K562 (cell line): ENCODE results near the gene PDCD6IP. TPM values are rescaled to one million over a fixed set of nuclear protein-coding genes. Genes with fewer than 3 reads are reported as not detected.

Experiments used
- BRF1 ChIP-seq: IDR thresholded peaks from 3 replicates; pipeline ENCODE4 v1.6.1; 2011; ENCODE audit warnings: borderline replicate concordance, mild to moderate bottlenecking; ENCODE audit not compliant: insufficient read length; ENCODE audit errors: extremely low read depth
- FOXM1 ChIP-seq, 2 experiments: fragments of 450-650 bp in 1 of 2; sonication (generic) in 1 of 2; formaldehyde crosslinking in 1 of 2; IDR thresholded peaks; 2 replicates each; pipeline versions ENCODE4 v1.6.1 to v1.9.0; 2017 to 2022; ENCODE audit warnings: low read depth in 2 of 2, mild to moderate bottlenecking in 2 of 2, missing genetic modification reagents in 1 of 2, moderate library complexity in 1 of 2
- NCOA4 ChIP-seq: fragments of 450-650 bp; IDR thresholded peaks from 2 replicates; pipeline ENCODE4 v1.6.1; 2018; ENCODE audit warnings: mild to moderate bottlenecking; ENCODE audit not compliant: partially characterized antibody
- NONO ChIP-seq, 2 experiments: fragments of 200-400 bp in 1 of 2; fragments of 450-650 bp in 1 of 2; formaldehyde crosslinking in 1 of 2; IDR thresholded peaks; 2 replicates each; pipeline ENCODE4 v1.6.1; 2017; ENCODE audit warnings: low read depth in 2 of 2, mild to moderate bottlenecking in 2 of 2, moderate library complexity in 2 of 2, low read length in 1 of 2
- PTRF ChIP-seq: fragments of 450-650 bp; IDR thresholded peaks from 2 replicates; pipeline ENCODE4 v1.6.1; 2016; ENCODE audit warnings: mild to moderate bottlenecking, missing genetic modification characterization, missing compliant biosample characterization
- SAFB2 ChIP-seq: fragments of 200-400 bp; formaldehyde crosslinking; IDR thresholded peaks from 2 replicates; pipeline ENCODE4 v1.6.1; 2018; ENCODE audit warnings: borderline replicate concordance, low read length, low read depth, moderate library complexity; ENCODE audit not compliant: severe bottlenecking
- ZEB2 ChIP-seq: fragments of 450-650 bp; IDR thresholded peaks from 2 replicates; pipeline ENCODE4 v1.6.1; 2016
- ZNF75A ChIP-seq: fragments of 450-650 bp; formaldehyde crosslinking; IDR thresholded peaks from 2 replicates; pipeline ENCODE4 v1.4.0; 2020; ENCODE audit warnings: mild to moderate bottlenecking
- ZNF778 ChIP-seq: fragments of 450-650 bp; formaldehyde crosslinking; IDR thresholded peaks from 2 replicates; pipeline ENCODE4 v1.4.0; 2020; ENCODE audit warnings: mild to moderate bottlenecking, moderate library complexity
- ZZZ3 ChIP-seq: fragments of 450-650 bp; IDR thresholded peaks from 2 replicates; pipeline ENCODE4 v1.6.1; 2016; ENCODE audit warnings: antibody characterized with exemption, mild to moderate bottlenecking, moderate library complexity
- polyA plus RNA-seq, 8 experiments: library from polyadenylated mRNA; depleted of rRNA in 4 of 8; stranded (reverse) in 5 of 8; unstranded in 3 of 8; fragments of >200 nt; fragmentation: Nextera tagmentation in 2 of 8; fragmentation: Illumina TruSeq in 1 of 8; extraction: Ambion mirVana in 2 of 8; extraction: Trizol in 1 of 8; gene quantifications; 2 replicates each; pipeline versions ENCODE4 v1.2.1 to v1.2.3, GENCODE V29; 2011 to 2014; ENCODE audit warnings: inconsistent platforms in 1 of 8, missing spikeins in 1 of 8
- total RNA-seq, 7 experiments: library from RNA; depleted of rRNA in 6 of 7; stranded (reverse); fragments of >200 nt in 6 of 7; fragmentation: Illumina TruSeq in 2 of 7; extraction: Trizol in 2 of 7; gene quantifications; 2 replicates each; pipeline versions ENCODE4 v1.2.1 to v1.2.3, GENCODE V29; 2011 to 2021; ENCODE audit warnings: low replicate concordance in 1 of 7
- TF ChIP-seq, protein P1 (sequence below): sonication (generic); formaldehyde crosslinking; IDR thresholded peaks from 2 replicates; pipeline ENCODE4 v1.8.0; 2023; ENCODE audit warnings: missing genetic modification reagents, mild to moderate bottlenecking, borderline replicate concordance
- TF ChIP-seq, protein P2 (sequence below), 2 experiments: IDR thresholded peaks in 1 of 2; conservative IDR thresholded peaks in 1 of 2; 2 replicates each; pipeline ENCODE4 v1.6.1; 2016; ENCODE audit warnings: low read depth in 2 of 2, mild to moderate bottlenecking in 1 of 2, missing compliant biosample characterization in 1 of 2, missing genetic modification characterization in 1 of 2, moderate library complexity in 1 of 2
- TF ChIP-seq, protein P3 (sequence below): IDR thresholded peaks from 2 replicates; pipeline ENCODE4 v1.6.1; 2011; ENCODE audit warnings: borderline replicate concordance, low read depth, mild to moderate bottlenecking, moderate library complexity, low read length; ENCODE audit not compliant: insufficient read depth, poor library complexity, severe bottlenecking

The PDCD6IP gene
- total and polyA plus RNA-seq, 9 of the 15 experiments (the other 6 are each of a cell fraction or from before 2014, with no cell fraction given), result 40.2 to 302 (median 122) TPM

DNA sequence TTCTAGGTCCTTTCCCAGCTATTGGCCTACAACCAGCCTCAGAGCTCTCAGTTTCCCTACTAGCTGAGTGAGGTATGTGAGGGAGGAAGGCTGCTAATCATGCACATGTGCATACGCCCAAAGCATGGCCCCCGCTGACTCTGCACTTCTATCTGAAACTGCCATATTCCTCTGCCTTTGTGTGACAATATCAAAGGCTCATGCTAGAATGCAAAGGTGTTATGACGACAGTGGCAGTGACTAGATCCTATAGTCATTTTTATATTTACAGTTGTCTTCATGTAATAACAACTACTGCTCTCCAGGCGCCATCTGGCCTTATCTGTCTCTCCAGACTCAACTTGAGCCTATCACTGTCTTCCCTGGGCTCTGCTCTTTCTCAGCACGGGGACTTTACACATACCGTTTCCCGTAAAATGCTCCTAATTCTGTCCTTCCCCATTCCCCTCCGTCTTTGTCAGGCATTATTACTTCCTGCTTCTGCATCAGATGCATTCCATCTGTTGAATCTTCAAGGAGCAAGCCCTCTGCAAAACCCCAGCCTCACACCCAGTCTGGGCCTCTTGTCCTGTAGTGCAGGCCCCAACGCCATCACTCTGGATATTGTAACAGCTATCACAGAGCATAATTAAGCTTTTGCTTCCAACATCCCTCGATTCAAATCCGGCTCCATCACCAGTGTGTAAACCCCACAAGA, 102.5 kb downstream of the PDCD6IP start (continued):
- TF ChIP-seq, protein P1, sequence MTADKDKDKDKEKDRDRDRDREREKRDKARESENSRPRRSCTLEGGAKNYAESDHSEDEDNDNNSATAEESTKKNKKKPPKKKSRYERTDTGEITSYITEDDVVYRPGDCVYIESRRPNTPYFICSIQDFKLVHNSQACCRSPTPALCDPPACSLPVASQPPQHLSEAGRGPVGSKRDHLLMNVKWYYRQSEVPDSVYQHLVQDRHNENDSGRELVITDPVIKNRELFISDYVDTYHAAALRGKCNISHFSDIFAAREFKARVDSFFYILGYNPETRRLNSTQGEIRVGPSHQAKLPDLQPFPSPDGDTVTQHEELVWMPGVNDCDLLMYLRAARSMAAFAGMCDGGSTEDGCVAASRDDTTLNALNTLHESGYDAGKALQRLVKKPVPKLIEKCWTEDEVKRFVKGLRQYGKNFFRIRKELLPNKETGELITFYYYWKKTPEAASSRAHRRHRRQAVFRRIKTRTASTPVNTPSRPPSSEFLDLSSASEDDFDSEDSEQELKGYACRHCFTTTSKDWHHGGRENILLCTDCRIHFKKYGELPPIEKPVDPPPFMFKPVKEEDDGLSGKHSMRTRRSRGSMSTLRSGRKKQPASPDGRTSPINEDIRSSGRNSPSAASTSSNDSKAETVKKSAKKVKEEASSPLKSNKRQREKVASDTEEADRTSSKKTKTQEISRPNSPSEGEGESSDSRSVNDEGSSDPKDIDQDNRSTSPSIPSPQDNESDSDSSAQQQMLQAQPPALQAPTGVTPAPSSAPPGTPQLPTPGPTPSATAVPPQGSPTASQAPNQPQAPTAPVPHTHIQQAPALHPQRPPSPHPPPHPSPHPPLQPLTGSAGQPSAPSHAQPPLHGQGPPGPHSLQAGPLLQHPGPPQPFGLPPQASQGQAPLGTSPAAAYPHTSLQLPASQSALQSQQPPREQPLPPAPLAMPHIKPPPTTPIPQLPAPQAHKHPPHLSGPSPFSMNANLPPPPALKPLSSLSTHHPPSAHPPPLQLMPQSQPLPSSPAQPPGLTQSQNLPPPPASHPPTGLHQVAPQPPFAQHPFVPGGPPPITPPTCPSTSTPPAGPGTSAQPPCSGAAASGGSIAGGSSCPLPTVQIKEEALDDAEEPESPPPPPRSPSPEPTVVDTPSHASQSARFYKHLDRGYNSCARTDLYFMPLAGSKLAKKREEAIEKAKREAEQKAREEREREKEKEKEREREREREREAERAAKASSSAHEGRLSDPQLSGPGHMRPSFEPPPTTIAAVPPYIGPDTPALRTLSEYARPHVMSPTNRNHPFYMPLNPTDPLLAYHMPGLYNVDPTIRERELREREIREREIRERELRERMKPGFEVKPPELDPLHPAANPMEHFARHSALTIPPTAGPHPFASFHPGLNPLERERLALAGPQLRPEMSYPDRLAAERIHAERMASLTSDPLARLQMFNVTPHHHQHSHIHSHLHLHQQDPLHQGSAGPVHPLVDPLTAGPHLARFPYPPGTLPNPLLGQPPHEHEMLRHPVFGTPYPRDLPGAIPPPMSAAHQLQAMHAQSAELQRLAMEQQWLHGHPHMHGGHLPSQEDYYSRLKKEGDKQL (CRISPR knock-in tag), result no peak
- TF ChIP-seq ZEB2, result peak; percentile 93
- TF ChIP-seq NONO (IDR thresholded peaks at IDR 0.05; ENCODE audit: low read depth in 2 of 2, low read length in 1 of 2), result peak in 1 of 2 experiments; percentile 39; a peak in 1 of 4 replicates
- TF ChIP-seq FOXM1 (IDR thresholded peaks at IDR 0.05; ENCODE audit: low read depth), result peak; percentile 97
- no peak for TF ChIP-seq FOXM1 (CRISPR knock-in tag; IDR thresholded peaks at IDR 0.05; ENCODE audit: low read depth)
- TF ChIP-seq PTRF (tag), result no peak
- TF ChIP-seq, protein P2, sequence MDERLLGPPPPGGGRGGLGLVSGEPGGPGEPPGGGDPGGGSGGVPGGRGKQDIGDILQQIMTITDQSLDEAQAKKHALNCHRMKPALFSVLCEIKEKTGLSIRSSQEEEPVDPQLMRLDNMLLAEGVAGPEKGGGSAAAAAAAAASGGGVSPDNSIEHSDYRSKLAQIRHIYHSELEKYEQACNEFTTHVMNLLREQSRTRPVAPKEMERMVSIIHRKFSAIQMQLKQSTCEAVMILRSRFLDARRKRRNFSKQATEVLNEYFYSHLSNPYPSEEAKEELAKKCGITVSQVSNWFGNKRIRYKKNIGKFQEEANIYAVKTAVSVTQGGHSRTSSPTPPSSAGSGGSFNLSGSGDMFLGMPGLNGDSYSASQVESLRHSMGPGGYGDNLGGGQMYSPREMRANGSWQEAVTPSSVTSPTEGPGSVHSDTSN (CRISPR knock-in tag; IDR thresholded peaks at IDR 0.05; ENCODE audit: low read depth), result no peak
- TF ChIP-seq, protein P2 (tag; conservative IDR thresholded peaks at IDR 0.05; ENCODE audit: low read depth), result peak; percentile 90
- no peak for TF ChIP-seq BRF1
- no peak for TF ChIP-seq ZNF778 (CRISPR knock-in tag)
- TF ChIP-seq NCOA4, result peak; percentile 88
- TF ChIP-seq SAFB2, result no peak
- no peak for TF ChIP-seq ZNF75A (CRISPR knock-in tag)
- 0 out of 2 replicates have a peak, but pooled peaks have one; percentile 35 for TF ChIP-seq ZZZ3
- TF ChIP-seq, protein P3, sequence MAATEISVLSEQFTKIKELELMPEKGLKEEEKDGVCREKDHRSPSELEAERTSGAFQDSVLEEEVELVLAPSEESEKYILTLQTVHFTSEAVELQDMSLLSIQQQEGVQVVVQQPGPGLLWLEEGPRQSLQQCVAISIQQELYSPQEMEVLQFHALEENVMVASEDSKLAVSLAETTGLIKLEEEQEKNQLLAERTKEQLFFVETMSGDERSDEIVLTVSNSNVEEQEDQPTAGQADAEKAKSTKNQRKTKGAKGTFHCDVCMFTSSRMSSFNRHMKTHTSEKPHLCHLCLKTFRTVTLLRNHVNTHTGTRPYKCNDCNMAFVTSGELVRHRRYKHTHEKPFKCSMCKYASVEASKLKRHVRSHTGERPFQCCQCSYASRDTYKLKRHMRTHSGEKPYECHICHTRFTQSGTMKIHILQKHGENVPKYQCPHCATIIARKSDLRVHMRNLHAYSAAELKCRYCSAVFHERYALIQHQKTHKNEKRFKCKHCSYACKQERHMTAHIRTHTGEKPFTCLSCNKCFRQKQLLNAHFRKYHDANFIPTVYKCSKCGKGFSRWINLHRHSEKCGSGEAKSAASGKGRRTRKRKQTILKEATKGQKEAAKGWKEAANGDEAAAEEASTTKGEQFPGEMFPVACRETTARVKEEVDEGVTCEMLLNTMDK, result no peak
